DMS 273 (cell line): Measurements from ENCODE around the gene CHST1.
A peak's percentile ranks its signal among the peaks of the same experiment; 100 is the strongest.

ENCODE experiments used
- DNase-seq: peaks from one replicate; lab custom pipeline; 2025; ENCODE audit not compliant: unreplicated experiment; lab: John Stamatoyannopoulos, UW

CHST1 gene, protein sequence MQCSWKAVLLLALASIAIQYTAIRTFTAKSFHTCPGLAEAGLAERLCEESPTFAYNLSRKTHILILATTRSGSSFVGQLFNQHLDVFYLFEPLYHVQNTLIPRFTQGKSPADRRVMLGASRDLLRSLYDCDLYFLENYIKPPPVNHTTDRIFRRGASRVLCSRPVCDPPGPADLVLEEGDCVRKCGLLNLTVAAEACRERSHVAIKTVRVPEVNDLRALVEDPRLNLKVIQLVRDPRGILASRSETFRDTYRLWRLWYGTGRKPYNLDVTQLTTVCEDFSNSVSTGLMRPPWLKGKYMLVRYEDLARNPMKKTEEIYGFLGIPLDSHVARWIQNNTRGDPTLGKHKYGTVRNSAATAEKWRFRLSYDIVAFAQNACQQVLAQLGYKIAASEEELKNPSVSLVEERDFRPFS

DNA sequence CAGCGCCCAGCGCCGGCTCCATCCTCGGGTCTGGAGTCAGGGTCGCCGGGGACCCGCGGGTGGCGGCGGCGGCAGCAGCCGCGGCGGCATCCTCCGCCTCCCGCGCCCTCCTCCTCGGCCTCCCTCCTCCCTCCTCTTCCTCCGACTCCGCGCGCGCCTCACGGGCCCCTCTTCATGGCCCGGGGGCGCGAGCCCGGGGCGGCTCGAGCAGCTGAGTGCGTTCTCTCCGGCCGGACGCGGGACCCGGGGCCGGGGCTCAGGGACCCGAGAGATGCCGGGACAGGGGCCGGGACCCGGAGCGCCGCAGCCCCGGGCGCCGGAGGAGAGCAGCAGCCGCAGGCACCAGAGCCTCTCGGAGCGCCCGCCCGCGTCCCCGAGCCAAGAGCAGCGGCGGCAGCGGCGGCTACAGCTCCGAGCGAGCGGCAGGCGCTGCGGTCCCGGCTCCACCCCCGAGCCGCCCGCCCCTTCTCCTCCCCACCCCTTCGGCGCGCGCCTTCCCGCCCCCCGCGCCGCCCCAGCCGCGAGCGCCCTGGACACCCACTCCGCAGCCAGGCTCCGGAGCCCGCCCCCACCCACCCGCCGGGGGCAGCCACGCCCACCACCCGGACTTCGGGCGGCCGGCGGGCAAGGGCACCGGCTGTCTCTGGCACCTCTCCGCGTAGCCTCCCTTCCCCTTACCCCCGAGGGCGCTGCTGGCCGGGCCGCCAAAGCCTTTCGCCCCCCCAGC, at the start of gene CHST1:
CHST1 (minus strand) TSS at position 417 of the 727 bp plus-strand sequence. CDS start 14,699 bp downstream, outside the sequence.
- DNase-seq, result peak; percentile 76

DNA sequence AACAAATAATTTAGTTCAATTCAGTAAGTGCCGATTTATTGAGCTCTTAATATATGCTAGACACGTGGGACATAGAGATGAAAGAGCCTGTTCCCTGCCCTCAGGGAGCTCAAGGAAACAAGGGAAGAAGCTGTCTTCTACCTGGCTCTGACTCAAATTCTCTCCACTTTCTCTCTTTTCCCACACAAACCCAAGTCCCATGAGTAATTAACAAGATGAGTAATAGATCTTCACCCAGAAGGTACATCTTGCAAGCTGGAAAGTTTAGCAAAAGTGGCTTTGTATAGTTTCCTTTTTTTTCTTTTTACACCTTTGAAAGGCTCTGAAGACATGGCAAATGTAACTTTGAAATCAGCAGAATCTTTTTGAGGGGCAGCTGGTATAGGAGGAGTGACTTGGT, 48.2 kb upstream of the CHST1 start:
- DNase-seq, result no peak

GRCh38 chr11:45710561-45710960, 45.1 kb upstream of the CHST1 start:
- no peak for DNase-seq

- DNase-seq, result no peak
These were observed 43.7 kb upstream of the CHST1 start for GRCh38 chr11:45708887-45709663.

- DNase-seq, result no peak
These were observed 39.2 kb upstream of the CHST1 start for GRCh38 chr11:45704635-45705034.

DNA sequence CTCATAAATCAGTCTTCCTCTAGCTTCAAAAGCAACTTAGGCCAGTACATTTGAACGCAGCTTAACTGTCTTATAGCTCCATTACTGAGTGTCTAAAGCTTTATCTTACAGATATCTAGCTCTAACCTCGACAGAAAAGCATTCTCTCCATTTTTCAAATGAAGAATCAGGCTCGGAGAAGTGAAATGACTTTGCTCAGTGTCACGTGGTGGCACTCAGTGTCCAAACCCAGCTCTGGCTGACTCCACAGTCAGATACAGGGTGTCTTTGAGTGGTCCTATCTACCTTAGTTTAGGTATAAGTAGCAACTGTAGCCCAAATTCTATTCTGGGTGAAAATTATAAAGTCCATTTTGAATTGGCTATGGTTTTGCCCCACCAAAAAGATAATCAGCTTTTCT, 38.7 kb upstream of the CHST1 start:
- no peak for DNase-seq

DNA sequence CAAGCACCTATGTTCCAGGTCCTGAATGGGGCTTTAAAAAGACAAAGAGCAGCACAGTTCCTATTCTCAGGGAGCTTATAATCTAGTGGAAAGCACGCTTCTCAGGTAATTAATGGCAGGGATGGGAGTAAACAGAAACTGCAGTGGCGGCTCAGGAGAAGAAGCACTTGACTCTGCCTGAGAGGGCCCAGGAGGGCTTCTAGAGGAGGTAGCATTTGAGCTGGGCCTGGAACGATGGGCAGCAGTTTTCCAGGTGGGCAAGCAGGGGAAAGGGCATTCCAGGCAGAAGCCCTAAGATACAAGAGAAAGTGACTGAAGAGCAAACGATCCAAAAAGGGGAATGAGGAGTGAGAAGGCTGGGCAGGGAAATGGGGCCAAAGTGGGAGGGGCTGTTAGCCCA, 37.1 kb upstream of the CHST1 start:
- DNase-seq, result no peak

DNA sequence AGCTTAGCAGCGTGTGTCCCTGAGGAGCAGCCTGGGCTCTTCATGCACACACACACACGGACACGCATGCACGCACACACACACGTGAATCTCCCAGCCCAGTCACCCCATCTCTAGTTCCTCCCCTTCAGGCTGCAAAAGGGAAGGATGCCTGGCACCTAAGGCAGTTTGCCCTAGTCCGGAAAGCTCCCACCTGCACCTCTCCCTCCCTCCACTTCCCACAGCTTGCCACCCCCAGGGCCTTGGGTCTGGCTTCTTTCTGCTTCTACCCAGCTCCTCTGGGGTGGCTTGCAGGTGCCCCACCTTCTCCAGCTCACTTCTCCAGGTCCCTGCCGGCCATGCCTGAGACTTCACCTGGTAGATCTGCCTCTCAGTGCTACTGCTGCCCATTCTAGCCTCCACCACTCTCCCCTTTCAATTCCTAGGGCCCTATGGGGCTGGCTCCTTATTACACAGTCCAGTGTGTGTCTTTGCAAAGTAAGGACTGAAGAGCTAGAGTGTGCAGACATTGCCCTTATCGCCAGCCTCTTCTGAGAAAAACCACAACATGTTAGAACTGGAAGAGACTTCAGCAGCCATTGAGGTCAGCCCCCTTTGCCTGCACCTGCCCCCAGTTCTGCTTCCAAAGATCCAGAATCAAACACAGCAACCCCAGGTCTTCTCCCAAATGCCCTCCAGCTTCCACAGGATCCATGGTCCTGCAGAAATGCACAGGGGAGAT, 33.5 kb upstream of the CHST1 start:
- DNase-seq, result no peak

DNA sequence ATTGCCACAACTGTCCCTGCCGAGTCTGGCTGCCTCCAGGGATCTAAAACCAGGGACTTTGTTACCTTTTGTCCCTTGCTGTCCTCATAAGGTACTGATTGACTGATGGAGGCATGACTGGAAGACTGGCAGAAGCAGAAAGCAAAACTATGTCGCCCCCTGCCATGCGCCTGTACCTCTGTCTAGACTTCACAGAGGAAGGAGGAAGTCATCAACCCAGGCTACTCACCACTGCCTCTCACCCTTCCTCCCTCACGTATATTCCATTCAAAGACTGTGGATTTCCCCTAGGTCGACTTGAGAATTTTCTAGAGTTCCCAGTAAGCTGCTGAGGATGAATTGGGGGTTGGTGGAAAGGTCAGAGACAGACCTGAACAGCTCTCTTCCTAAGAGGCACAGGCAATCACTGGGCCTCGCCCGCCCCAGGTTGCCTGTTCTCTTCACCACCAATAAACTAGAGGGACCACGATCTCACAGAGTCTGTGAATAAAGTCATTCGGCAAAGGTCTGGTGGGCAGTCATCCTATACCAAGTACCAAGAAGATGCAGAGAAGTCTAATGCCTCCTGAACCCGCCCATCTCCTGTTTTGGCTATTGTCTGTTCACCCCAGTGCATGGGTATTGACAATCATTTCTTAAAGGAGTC, 27.5 kb upstream of the CHST1 start:
- DNase-seq, result no peak

DNA sequence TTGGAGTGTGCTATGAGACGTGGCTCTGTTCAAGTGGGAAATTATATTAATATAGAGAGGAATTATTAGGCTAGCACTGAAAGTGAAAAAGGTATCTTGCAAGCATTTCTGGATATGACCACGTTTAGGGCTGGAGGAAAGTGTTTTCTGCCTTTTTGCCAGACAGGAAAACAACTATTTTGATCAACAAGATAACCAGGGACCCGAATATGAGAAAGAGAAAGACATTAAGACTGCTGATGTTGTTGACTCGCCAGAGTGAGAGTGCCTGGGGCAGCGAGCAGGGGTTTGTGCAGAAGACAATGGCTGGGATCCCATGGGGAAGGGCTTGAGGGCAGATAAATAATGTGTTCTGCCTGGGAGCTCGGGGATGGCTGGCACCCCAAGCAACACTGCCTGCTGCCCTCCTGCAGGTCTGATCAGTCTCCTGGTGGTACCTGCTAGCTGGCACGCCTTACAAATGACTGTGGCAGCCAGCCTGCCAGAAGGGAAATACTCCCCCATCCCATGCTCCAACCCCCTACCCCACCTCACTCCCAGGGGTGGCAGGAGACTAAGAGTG, 23.1 kb upstream of the CHST1 start:
- DNase-seq, result no peak

DNA sequence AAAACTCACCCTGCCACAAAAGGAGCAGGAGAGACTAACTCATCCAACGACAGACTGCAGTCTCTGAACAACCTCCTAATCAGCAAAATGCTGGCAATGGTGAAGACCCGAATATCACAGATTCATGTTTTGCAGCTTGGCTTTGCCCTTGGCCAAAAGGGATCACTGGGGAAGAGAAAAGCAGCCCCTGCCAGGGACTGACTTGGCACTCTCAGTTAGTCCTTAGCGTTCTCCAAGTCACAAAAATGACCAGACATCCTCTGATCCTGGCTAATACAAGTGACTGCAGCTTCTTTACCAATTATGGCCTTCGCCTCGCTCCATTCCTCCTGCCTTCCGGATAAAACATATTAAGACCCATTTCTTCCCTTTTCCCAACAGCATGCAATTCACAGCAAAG, 22.4 kb upstream of the CHST1 start:
- no peak for DNase-seq

GRCh38 chr11:45685964-45686537, 20.6 kb upstream of the CHST1 start:
- no peak for DNase-seq

- no peak for DNase-seq
These were observed 19.0 kb upstream of the CHST1 start for GRCh38 chr11:45684440-45684839.

DNA sequence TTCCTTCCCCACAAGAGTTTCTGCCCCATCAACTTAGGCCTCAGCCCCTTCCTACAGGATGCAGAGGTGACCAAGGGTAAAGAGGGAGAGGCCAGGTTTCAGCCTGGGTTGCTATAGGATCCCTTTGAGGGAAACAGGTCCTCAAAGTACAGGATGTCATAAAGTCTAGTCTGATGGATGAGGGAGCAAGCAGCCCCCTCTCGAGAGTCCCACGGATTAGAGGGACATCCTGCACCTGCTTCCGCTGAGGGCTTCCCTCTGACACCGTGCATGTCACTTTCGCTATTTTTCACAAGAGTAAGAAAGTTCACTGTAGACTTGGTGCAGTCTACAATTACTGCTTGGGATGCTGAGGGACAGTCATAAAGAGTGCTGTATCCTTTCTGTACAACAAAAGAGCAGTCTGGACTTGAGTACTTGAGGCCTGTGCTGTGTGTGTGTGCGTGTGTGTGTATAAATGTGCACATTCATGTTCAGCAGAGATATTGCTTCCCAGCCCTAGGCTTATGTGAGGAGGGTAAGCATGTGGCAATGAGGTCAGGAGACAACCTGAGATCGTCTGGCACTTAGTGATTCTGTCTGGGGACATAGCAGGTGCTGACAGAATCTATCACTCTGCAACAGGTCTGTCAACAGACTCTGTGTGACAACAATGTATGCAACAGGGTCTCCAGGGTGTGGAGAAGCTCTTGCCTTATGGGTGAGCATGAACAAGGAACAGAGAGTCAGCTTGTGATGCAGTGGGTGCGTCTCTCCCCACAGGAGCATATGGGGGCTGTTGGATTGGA, 18.0 kb upstream of the CHST1 start:
- no peak for DNase-seq

DNA sequence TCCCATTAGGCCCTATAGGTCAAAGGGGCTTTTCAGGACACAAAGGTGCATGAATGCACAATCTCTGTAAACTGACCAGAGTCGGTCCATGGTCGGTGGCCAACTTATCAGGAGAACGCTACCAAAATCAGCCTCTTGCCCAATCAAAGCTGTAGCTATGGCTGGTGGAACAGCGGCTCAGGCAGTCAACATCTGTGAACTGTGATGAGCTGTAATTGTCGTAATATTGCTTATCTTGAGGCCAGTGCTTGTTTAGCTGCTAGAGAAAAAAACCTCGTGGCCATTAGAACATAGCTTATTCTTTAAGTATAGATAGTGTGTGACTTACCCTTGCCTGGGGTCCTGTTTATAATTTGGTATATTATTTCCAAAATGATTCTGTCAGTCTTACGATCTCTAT, 14.4 kb upstream of the CHST1 start:
- no peak for DNase-seq

GRCh38 chr11:45678976-45679375, 13.6 kb upstream of the CHST1 start:
- DNase-seq, result no peak

GRCh38 chr11:45677770-45678512, 12.5 kb upstream of the CHST1 start:
- DNase-seq, result no peak

DNA sequence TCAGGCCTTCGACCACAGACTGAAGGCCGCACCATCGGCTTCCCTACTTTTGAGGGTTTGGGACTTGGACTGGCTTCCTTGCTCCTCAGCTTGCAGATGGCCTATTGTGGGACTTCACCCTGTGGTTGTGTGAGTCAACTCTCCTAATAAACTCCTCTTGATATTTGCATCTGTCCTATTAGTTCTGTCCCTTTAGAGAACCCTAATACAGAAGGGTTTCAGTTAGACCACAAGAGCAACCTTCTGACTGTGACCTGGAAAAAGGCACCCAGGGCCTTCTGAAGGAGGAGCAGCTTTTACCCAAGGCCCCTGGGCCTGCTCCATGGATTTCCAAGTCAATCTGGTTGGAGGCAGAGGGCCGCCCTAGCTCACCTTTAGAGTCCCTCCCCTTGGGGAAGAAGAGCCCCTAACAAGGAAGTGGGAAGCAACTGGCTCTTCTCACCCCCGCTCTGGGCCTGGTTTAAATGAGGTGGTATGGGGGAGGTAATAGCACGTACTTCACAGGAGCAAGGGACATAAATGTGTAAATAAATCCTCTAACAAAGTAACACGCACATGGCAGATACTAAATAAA, 11.2 kb upstream of the CHST1 start:
- no peak for DNase-seq
